Measurements from ENCODE around the gene PAX5.

The PAX5 gene

GRCh38 chr9:36847781-36848673 lies 186.0 kb downstream of the PAX5 start:
- peaks cover 100% of the 10 kb centered on the region for H4K20me1 ChIP-seq
- peaks cover 99% of the 10 kb centered on the region for H3K36me3 ChIP-seq
- H3K4me2 ChIP-seq: no peak overlapping the region; the same call in 1 of the 2 replicates
- no peaks in the 10 kb centered on the region for H3K27me3 ChIP-seq
- H3K27ac ChIP-seq: no peak overlapping the region
- H3K4me1 ChIP-seq: peaks cover 18% of the 10 kb centered on the region
- no peak overlapping the region for H3K4me3 ChIP-seq
- TF ChIP-seq Cebpa-rat (IDR thresholded peaks at IDR 0.05): no peak
- H3K9ac ChIP-seq: no peak overlapping the region
- no peaks in the 10 kb centered on the region for H3K9me3 ChIP-seq

- Histone ChIP-seq H3K27ac (no peak overlapping the region), H4K20me1 (peaks cover 100% of the 10 kb centered on the region), H3K9me3 (no peaks in the 10 kb centered on the region), H3K4me2 (no peak overlapping the region), H3K4me3 (no peak overlapping the region), H3K36me3 (peaks cover 100% of the 10 kb centered on the region), H3K4me1 (peaks cover 31% of the 10 kb centered on the region), H3K27me3 (no peaks in the 10 kb centered on the region), H3K9ac (no peak overlapping the region)
- no peak for TF ChIP-seq Cebpa-rat (IDR thresholded peaks at IDR 0.05)
These were observed 187.4 kb downstream of the PAX5 start for GRCh38 chr9:36846621-36847020.

DNA sequence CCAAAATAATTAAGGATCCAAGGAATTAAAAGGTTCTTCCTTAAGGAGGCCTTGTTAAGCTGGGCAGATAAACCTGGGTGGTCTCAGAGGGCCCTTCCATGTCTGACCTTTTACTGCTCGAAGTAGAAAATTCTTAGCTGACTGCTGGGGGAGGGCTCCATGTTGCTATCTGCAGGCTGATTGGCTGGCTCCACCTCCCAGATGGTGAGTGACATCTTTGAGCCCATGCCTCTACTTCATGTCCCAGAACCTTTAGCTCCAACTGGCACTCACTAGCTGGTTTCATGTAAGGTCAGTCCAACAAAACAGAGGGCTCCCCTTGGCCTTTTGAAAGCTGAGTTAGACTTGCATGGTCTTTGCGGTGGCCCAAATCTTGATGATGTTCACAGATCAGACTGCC lies 188.2 kb downstream of the PAX5 start:
- H3K27me3 ChIP-seq: no peaks in the 10 kb centered on the region
- TF ChIP-seq Cebpa-rat (IDR thresholded peaks at IDR 0.05): no peak
- H3K4me2 ChIP-seq: no peak overlapping the region
- H3K9me3 ChIP-seq: no peaks in the 10 kb centered on the region
- H3K4me3 ChIP-seq: no peak overlapping the region
- H3K36me3 ChIP-seq: peaks cover 100% of the 10 kb centered on the region
- peaks cover 100% of the 10 kb centered on the region for H4K20me1 ChIP-seq
- H3K9ac ChIP-seq: no peak overlapping the region
- H3K27ac ChIP-seq: no peak overlapping the region
- H3K4me1 ChIP-seq: peaks cover 39% of the 10 kb centered on the region

- Histone ChIP-seq H3K36me3 (peaks cover 100% of the 10 kb centered on the region), H3K27ac (no peak overlapping the region), H3K4me1 (peaks cover 48% of the 10 kb centered on the region), H4K20me1 (peaks cover 100% of the 10 kb centered on the region), H3K27me3 (no peaks in the 10 kb centered on the region), H3K9me3 (no peaks in the 10 kb centered on the region), H3K4me3 (no peak overlapping the region), H3K9ac (no peak overlapping the region), H3K4me2 (no peak overlapping the region)
- no peak for TF ChIP-seq Cebpa-rat (IDR thresholded peaks at IDR 0.05)
These were observed 189.1 kb downstream of the PAX5 start for GRCh38 chr9:36844961-36845360.

- no peak for TF ChIP-seq Cebpa-rat (IDR thresholded peaks at IDR 0.05)
- Histone ChIP-seq H4K20me1 (peaks cover 100% of the 10 kb centered on the region), H3K9ac (no peak overlapping the region), H3K4me1 (peaks cover 58% of the 10 kb centered on the region), H3K27me3 (no peaks in the 10 kb centered on the region), H3K27ac (no peak overlapping the region), H3K9me3 (no peaks in the 10 kb centered on the region), H3K4me2 (no peak overlapping the region), H3K36me3 (peaks cover 100% of the 10 kb centered on the region), H3K4me3 (no peak overlapping the region)
These were observed 190.1 kb downstream of the PAX5 start for GRCh38 chr9:36843964-36844363.

GRCh38 chr9:36842560-36843530 lies 191.2 kb downstream of the PAX5 start:
- no peak overlapping the region for H3K4me3 ChIP-seq
- no peaks in the 10 kb centered on the region for H3K27me3 ChIP-seq
- no peak overlapping the region for H3K9ac ChIP-seq
- H3K27ac ChIP-seq: no peak overlapping the region
- H3K9me3 ChIP-seq: no peaks in the 10 kb centered on the region
- no peak for TF ChIP-seq Cebpa-rat (IDR thresholded peaks at IDR 0.05)
- H3K4me2 ChIP-seq: peak overlapping the region; percentile 30
- peaks cover 100% of the 10 kb centered on the region for H3K36me3 ChIP-seq
- H4K20me1 ChIP-seq: peaks cover 100% of the 10 kb centered on the region
- H3K4me1 ChIP-seq: peaks cover 64% of the 10 kb centered on the region

GRCh38 chr9:36840898-36841536 lies 193.1 kb downstream of the PAX5 start:
- Histone ChIP-seq H3K27ac (no peak overlapping the region), H3K9ac (no peak overlapping the region), H3K27me3 (no peaks in the 10 kb centered on the region), H3K36me3 (peaks cover 98% of the 10 kb centered on the region), H3K4me1 (peaks cover 81% of the 10 kb centered on the region), H3K9me3 (no peaks in the 10 kb centered on the region), H3K4me3 (no peak overlapping the region), H4K20me1 (peaks cover 100% of the 10 kb centered on the region), H3K4me2 (0 out of 2 replicates have a peak overlapping the region, but pooled peaks have one; percentile 30)
- no peak for TF ChIP-seq Cebpa-rat (IDR thresholded peaks at IDR 0.05)

GRCh38 chr9:36839131-36839885 lies 194.8 kb downstream of the PAX5 start:
- H4K20me1 ChIP-seq: peaks cover 100% of the 10 kb centered on the region
- no peak for TF ChIP-seq Cebpa-rat (IDR thresholded peaks at IDR 0.05)
- H3K9me3 ChIP-seq: no peaks in the 10 kb centered on the region
- no peaks in the 10 kb centered on the region for H3K27me3 ChIP-seq
- H3K27ac ChIP-seq: no peak overlapping the region
- peaks cover 90% of the 10 kb centered on the region for H3K4me1 ChIP-seq
- H3K4me2 ChIP-seq: 0 out of 2 replicates have a peak overlapping the region, but pooled peaks have one; percentile 2
- H3K36me3 ChIP-seq: peaks cover 81% of the 10 kb centered on the region
- H3K4me3 ChIP-seq: no peak overlapping the region
- no peak overlapping the region for H3K9ac ChIP-seq
